SK-N-SH (cell line): ENCODE results near the gene USP15. TPM values are rescaled to one million over a fixed set of nuclear protein-coding genes. Genes with fewer than 3 reads are reported as not detected.

Experiments
- CTCF ChIA-PET: fragments of 300-600, 350-600 bp; formaldehyde crosslinking; extraction: SDS; loops from one replicate; lab custom pipeline; 2021; lab: Yijun Ruan, JAX
- POLR2A ChIA-PET: fragments of 350-600 bp; sonication (Branson Sonifier 250); formaldehyde crosslinking; extraction: SDS; loops from one replicate; lab custom pipeline; 2020; ENCODE audit warnings: antibody characterized with exemption, inconsistent platforms; lab: Yijun Ruan, JAX
- DNase-seq: peaks from one replicate; pipeline ENCODE4 v3.0.0; 2012
- H2AFZ ChIP-seq: fragments of 200-600 bp; sonication (generic); 2 replicates; pipeline ENCODE4 v1.8.1; 2016; ENCODE audit warnings: antibody characterized with exemption, mild to moderate bottlenecking, low read depth
- H3F3A ChIP-seq: fragments of 200-600 bp; sonication (generic); replicated peaks from 2 replicates; pipeline ENCODE3; 2016; ENCODE audit warnings: antibody characterized with exemption, mild to moderate bottlenecking; ENCODE audit not compliant: insufficient read depth
- H3K27ac ChIP-seq, 2 experiments: fragments of 200-500 bp in 1 of 2; fragments of 200-600 bp in 1 of 2; sonication (Bioruptor generic) in 1 of 2; sonication (generic), shearing (Covaris generic) in 1 of 2; 2 replicates each; pipeline versions ENCODE4 v1.5.1 to v1.6.1; 2014 to 2016; ENCODE audit warnings: low read depth in 2 of 2, inconsistent platforms in 1 of 2, low read length in 1 of 2, mild to moderate bottlenecking in 1 of 2, mixed read lengths in 1 of 2
- H3K27me3 ChIP-seq: fragments of 200-600 bp; sonication (generic), shearing (Covaris generic); 2 replicates; pipeline ENCODE4 v1.6.1; 2016; ENCODE audit warnings: mixed run types; ENCODE audit not compliant: insufficient read depth
- H3K36me3 ChIP-seq, 2 experiments: fragments of 200-500 bp in 1 of 2; fragments of 200-600 bp in 1 of 2; sonication (Bioruptor generic) in 1 of 2; sonication (generic) in 1 of 2; replicated peaks in 1 of 2; 2 replicates each; pipeline versions ENCODE3 to v1.5.1; 2014 to 2016; ENCODE audit warnings: low read length in 1 of 2, mild to moderate bottlenecking in 1 of 2; ENCODE audit not compliant: insufficient read depth in 2 of 2, control insufficient read depth in 1 of 2
- H3K4me1 ChIP-seq, 2 experiments: fragments of 200-500 bp in 1 of 2; fragments of 200-600 bp in 1 of 2; sonication (Bioruptor generic) in 1 of 2; sonication (generic), shearing (Covaris generic) in 1 of 2; 2 replicates each; pipeline versions ENCODE4 v1.5.1 to v1.6.1; 2014 to 2016; ENCODE audit warnings: low read depth in 1 of 2, low read length in 1 of 2, mixed run types in 1 of 2; ENCODE audit not compliant: insufficient read depth in 2 of 2, control insufficient read depth in 1 of 2
- H3K4me2 ChIP-seq: fragments of 200-600 bp; sonication (generic), shearing (Covaris generic); 2 replicates; pipeline ENCODE4 v1.6.1; 2017; ENCODE audit warnings: mixed run types
- H3K4me3 ChIP-seq, 2 experiments: fragments of 200-500 bp in 1 of 2; fragments of 200-600 bp in 1 of 2; sonication (Bioruptor generic) in 1 of 2; sonication (generic), shearing (Covaris generic) in 1 of 2; 2 replicates each; pipeline versions ENCODE4 v1.5.1 to v1.8.1; 2014 to 2016; ENCODE audit warnings: low read depth in 2 of 2, inconsistent platforms in 1 of 2, low read length in 1 of 2, mild to moderate bottlenecking in 1 of 2, mixed read lengths in 1 of 2, moderate library complexity in 1 of 2
- H3K79me2 ChIP-seq: fragments of 200-600 bp; sonication (generic); 2 replicates; pipeline ENCODE4 v1.8.1; 2017; ENCODE audit warnings: mild to moderate bottlenecking; ENCODE audit not compliant: insufficient read depth
- H3K9ac ChIP-seq: fragments of 200-600 bp; sonication (generic); 2 replicates; pipeline ENCODE4 v1.6.1; 2017; ENCODE audit warnings: mixed run types
- H3K9me2 ChIP-seq: fragments of 200-600 bp; sonication (generic); 2 replicates; pipeline ENCODE4 v1.6.1; 2017; ENCODE audit warnings: mixed run types
- H3K9me3 ChIP-seq: fragments of 200-600 bp; sonication (generic); 2 replicates; pipeline ENCODE4 v1.6.1; 2017; ENCODE audit warnings: mixed run types, mild to moderate bottlenecking, moderate library complexity
- H4K20me1 ChIP-seq: fragments of 200-600 bp; sonication (generic); 2 replicates; pipeline ENCODE4 v1.6.1; 2017; ENCODE audit warnings: mild to moderate bottlenecking, mixed run types; ENCODE audit not compliant: insufficient read depth
- FOXM1 ChIP-seq: IDR thresholded peaks from 2 replicates; pipeline ENCODE4 v1.4.0; 2012; ENCODE audit warnings: low read depth, mild to moderate bottlenecking
- MAX ChIP-seq: IDR thresholded peaks from 2 replicates; pipeline ENCODE4 v1.4.0; 2012; ENCODE audit warnings: low read depth
- MXI1 ChIP-seq: IDR thresholded peaks from 2 replicates; pipeline ENCODE4 v1.6.1; 2012; ENCODE audit warnings: mild to moderate bottlenecking, low read depth, low read length, improper control_type of control experiment
- RAD21 ChIP-seq: IDR thresholded peaks from 2 replicates; pipeline ENCODE4 v1.6.1; 2012; ENCODE audit warnings: mild to moderate bottlenecking, low read length
- SMC3 ChIP-seq: IDR thresholded peaks from 2 replicates; pipeline ENCODE4 v1.6.1; 2012; ENCODE audit warnings: low read depth, low read length, improper control_type of control experiment
- TEAD4 ChIP-seq: IDR thresholded peaks from 2 replicates; pipeline ENCODE4 v1.4.0; 2012; ENCODE audit warnings: mild to moderate bottlenecking, borderline replicate concordance; ENCODE audit not compliant: insufficient read depth
- USF1 ChIP-seq: IDR thresholded peaks from 2 replicates; pipeline ENCODE4 v1.4.0; 2012; ENCODE audit warnings: low read depth, borderline replicate concordance
- WGBS: methylation state at CpG from one replicate; pipeline ENCODE4 v1.1.6; 2017; ENCODE audit warnings: low lambda C conversion rate; 5-methylcytosine and 5-hydroxymethylcytosine counted together
- polyA plus RNA-seq, 3 experiments: library from polyadenylated mRNA; depleted of rRNA; stranded (reverse); fragments of >200 nt; gene quantifications; 2 replicates each; pipeline ENCODE4 v1.2.3, GENCODE V29; 2012

The USP15 gene
- polyA plus RNA-seq, 1 of the 3 experiments (the other 2 are of a cell fraction) = 13.2 TPM

- TF ChIP-seq TEAD4 = no peak
- TF ChIP-seq SMC3 = no peak
Observed at GRCh38 chr12:62258941-62259630, 1.1 kb upstream of the USP15 start (continued).

GRCh38 chr12:62259631-62259992 is 592 bp upstream of the USP15 start:
- TF ChIP-seq FOXM1 = no peak
- peak; percentile 47; the same call in 1 of the 2 replicates for TF ChIP-seq MXI1
- under 1% methylated on average over 15 of the region's 15 CpGs for WGBS
- Histone ChIP-seq H3K9me3 (no peaks in the 10 kb centered on the region), H3K36me3 (peaks cover 2 to 3% of the 10 kb centered on the region in 2 experiments), H3K4me2 (peak overlapping the region; percentile 74), H3K79me2 (peaks cover 44% of the 10 kb centered on the region), H3F3A (peaks cover 4% of the 10 kb centered on the region), H4K20me1 (peaks cover 6% of the 10 kb centered on the region; the same call in 1 of the 2 replicates), H3K9me2 (no peaks in the 10 kb centered on the region), H3K9ac (peak overlapping the region; percentile 78), H3K4me1 (peaks cover 6% of the 10 kb centered on the region in 2 experiments; a peak in 3 of 4 replicates), H3K27ac (peak overlapping the region; percentile 74 to 96), H2AFZ (peak overlapping the region; percentile 91), H3K4me3 (peak overlapping the region; percentile 96 to 98), H3K27me3 (no peaks in the 10 kb centered on the region)
- DNase-seq = no peak
- ChIA-PET CTCF (interaction anchor here (0.6 to 2.4 kb wide), 14 partner anchors 12 to 588 kb away, joined by 3 to 6 read pairs (median 3); a partner anchor contains a TSS), POLR2A (interaction anchor here (0.8 to 1.4 kb wide), 4 partner anchors 11 to 16 kb away, joined by 3 read pairs; no protein-coding TSS in a partner anchor)

- Histone ChIP-seq H3K36me3 (peaks cover 2 to 3% of the 10 kb centered on the region in 2 experiments), H3F3A (peaks cover 4% of the 10 kb centered on the region), H3K4me3 (peak overlapping the region; percentile 96 to 98), H3K9me2 (no peaks in the 10 kb centered on the region), H3K27ac (peak overlapping the region; percentile 74 to 96; a peak in 3 of 4 replicates), H3K27me3 (no peaks in the 10 kb centered on the region), H3K9ac (peak overlapping the region; percentile 78), H3K79me2 (peaks cover 58% of the 10 kb centered on the region), H4K20me1 (peaks cover 6% of the 10 kb centered on the region; the same call in 1 of the 2 replicates), H3K4me2 (peak overlapping the region; percentile 83), H3K4me1 (peaks cover 6% of the 10 kb centered on the region in 2 experiments; a peak in 3 of 4 replicates), H2AFZ (peak overlapping the region; percentile 98), H3K9me3 (no peaks in the 10 kb centered on the region)
- CTCF ChIA-PET = interaction anchor here (1.4 kb wide), 1 partner anchor 14 kb away, joined by 4 read pairs; no protein-coding TSS in a partner anchor
- TF ChIP-seq MXI1 (peak; percentile 95), RAD21 (no peak), USF1 (peak; percentile 58; the same call in 1 of the 2 replicates), MAX (peak; percentile 83)
- peak; percentile 23 for DNase-seq
- POLR2A ChIA-PET = interaction anchor here (1.4 kb wide), 1 partner anchor 13 kb away, joined by 3 read pairs; no protein-coding TSS in a partner anchor
- WGBS = 4% methylated on average over 20 of the region's 26 CpGs
Observed at GRCh38 chr12:62260733-62261683, 804 bp downstream of the USP15 start.
